DMS53 treated with DMSO at 0.1 percent for 48 hours (cell line): ENCODE data around the gene ECE2.
A peak's percentile ranks its signal among the peaks of the same experiment; 100 is the strongest.
"Not testable (repeated sequence)": the region's sequence is repeated elsewhere in the genome, so short reads cannot be mapped to it uniquely, and the experiment has no call there.

Experiments used
- DNase-seq: peaks from one replicate; lab custom pipeline; 2025; ENCODE audit not compliant: unreplicated experiment; lab: John Stamatoyannopoulos, UW

ECE2 gene

DNA sequence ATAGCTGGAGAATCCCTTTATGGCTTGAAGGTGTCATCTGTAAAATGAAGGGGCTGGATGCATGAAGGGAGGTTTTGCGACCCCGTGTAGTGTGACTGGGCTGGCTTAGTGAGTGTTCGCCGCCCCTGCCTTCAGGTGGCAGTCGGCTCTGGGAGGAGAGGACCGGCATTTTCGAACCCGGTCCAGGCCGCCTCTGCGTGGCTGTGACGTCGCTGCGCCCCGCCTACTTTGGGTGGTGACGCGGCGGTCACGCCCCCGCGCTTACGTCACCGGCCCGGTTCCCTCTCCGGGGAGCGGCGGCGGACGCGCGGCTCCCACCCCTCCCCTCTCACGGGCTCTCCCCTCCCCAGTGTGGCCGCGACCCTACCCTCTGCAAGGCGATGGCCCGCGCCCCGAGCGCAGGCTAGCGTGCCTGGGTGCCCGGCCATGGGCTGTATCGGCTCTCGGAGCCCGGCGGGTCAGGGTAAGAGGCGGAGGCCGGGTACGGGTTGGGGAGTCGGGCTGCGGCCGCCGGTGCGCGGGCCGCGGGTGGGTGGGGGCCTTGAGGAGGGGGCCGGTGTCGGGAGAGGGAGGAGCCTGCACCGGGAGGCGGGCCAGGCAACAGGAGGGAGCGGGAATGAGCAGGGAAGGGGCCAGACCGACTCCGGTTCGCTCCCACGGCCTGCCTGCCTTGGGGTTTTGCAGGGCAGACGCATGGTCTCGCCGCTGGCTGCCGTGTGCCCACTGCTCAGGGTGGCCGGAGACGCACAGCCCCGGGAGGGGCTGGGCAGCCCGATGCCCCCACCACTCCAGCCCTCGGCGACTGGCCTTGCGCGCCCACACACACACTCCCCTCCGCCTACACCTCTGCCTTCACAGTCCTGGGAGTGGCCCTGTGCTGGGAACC is 60.1 kb downstream of the ECE2 start:
- DNase-seq: peak; percentile 70

DNA sequence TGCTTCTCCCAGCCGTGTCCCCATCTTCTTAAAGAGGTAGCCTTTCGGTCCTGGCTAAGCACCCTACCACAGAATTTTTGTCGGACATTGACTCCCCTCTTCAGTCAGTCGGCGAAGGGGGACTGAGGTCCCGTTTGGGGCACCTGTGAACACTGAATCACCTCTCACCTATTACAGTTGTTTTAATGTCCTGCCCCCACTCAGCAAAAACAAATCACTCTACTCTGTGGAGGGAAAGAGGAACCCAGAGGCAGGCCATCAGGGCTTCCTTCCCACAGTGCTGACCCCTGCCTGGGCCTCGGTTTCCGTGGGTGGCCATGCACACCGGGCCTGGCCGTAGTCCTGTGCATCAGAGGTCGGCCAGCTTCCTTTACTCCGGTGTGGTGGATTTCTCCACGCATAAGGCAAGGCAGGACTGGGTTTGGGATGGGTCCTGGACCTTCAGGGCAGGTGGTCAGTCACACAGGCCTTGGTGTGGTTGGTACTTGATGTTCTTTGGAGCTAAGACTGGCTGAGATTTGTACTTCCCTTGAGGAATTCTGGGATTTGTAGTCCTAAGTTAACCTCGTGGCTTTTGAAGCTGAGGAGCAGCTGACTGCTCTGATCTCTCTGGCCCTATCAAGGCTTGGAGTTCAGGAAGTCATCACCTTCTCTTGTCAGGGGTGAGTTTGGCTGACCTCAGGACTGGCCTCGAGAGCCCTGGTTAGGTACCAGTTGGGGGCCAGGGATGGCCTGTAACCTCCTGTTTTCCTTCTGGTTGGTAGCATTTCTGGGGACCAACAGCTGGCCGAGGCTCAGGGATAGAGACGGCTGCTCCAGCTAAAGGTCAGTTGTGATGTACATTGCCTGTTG is 61.0 kb downstream of the ECE2 start:
- DNase-seq: peak; percentile 28

DNA sequence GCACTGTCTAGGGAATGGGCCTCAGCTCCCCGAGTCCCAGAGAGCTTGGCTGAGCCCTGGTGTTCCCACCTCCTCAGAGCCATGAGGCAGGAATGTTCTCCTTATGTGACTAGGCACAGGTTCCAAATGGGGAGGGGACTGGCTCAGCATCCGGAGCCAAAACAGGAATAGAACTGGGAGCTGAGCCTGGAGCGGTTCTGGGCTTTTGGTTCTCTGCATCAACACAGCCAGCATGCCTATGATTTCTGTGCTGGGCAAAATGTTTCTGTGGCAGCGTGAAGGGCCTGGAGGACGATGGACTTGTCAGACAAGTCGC is 61.5 kb downstream of the ECE2 start, which contains the start of gene FAM131A:
FAM131A (plus strand) TSS at position 202 of the 316 bp plus-strand sequence; CDS start at position 233, 31 bp downstream.
- DNase-seq: no peak

DNA sequence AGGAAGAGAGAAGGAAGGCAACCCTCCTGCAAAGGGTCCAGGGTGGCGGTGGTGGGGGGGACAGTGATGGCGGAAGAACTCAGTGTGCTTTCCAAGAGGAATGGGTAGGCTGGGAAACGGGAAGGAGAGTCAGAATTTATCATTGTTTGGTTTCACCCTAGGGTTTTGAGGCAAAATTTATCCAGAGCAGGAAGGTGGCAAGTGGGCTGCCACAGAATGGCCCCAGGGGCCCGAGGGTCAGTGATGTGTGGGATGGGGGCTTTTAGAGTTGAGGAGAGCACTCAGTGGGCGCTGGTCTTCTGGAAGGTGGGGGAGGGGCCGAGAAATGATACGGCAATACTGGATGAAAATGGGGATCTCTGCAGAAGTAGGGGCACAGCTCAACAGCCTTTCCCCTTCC is 62.2 kb downstream of the ECE2 start:
- no peak for DNase-seq

DNA sequence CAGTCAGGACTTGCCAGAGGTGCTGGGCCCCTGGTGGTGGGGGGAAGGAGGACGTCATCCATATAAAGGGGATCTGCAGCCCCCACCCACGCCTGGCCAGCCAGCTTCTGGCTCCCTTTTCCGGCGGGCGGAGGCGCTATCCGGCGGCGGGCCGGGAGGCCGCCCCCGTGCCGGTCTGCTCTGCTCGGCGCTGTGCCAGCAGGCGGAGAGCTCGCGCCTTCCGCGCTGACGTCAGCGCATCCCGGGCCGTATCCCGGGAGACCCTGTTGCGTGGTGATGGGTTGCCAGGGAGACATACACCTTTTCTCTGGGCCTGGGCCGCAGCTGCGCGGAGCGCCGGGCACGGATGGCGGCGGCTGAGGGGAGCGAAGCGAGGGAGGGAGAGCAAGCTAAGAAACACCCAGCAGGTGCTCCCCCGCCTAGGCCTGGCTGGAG is 62.7 kb downstream of the ECE2 start:
- no peak for DNase-seq

DNA sequence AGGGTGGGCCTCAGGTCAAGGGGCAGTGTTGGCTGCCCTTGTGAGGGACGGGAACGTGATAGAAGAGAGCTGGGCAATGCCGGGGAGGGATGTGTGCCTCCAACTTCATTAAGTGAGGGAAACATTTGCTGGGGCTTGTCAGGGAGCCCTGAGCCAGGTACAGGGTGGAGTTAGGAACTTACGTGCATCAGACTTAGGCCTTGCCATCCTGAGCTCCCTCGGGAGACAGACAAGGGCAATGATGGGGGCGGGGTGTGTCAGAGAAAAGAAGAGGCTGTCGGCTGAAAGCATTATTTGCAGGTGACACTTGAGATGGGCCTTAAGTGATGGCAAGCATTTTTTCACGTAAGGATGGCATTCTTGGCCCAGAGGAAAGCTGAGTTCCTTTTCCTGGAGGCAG is 63.2 kb downstream of the ECE2 start:
- no peak for DNase-seq

DNA sequence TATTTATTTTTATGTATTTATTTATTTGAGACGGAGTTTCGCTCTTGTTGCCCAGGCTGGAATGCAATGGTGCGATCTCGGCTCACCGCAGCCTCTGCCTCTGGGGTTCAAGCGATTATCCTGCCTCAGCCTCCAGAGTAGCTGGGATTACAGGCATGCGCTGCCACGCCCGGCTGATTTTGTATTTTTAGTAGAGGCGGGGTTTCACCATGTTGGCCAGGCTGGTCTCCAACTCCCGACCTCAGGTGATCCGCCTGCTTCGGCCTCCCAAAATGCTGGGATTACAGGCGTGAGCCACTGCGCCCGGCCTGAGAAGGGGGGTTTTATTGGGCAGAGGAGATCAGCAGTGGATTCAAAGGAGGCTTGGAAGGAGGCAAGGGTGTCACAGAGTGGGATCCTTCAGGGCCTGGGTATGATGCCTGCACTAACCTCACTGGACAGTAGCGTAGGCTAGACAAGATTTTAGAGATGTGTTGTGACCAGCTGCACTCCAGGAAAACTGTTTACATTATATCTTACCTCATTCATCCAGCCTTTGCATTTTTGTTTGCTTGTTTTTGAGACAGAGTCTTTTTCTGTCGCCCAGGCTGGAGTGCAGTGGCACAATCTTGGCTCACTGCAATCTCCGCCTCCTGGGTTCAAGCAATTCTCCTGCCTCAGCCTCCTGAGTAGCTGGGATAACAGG is 63.8 kb downstream of the ECE2 start:
- DNase-seq: not testable (repeated sequence)

DNA sequence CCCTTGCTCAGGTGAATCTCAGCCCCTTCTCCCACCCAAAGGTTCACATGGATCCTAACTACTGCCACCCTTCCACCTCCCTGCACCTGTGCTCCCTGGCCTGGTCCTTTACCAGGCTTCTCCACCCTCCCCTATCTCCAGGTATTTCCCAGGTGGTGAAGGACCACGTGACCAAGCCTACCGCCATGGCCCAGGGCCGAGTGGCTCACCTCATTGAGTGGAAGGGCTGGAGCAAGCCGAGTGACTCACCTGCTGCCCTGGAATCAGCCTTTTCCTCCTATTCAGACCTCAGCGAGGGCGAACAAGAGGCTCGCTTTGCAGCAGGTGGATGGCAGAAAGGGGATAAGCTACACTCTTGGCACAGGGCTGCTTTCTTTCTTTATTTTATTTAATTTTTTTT is 66.1 kb downstream of the ECE2 start:
- DNase-seq: peak; percentile 92
